T-helper 2 cell (primary cell): Measurements from ENCODE around the gene SLC27A3.
A peak's percentile ranks its signal among the peaks of the same experiment; 100 is the strongest.
"Not testable (repeated sequence)": the region's sequence is repeated elsewhere in the genome, so short reads cannot be mapped to it uniquely, and the experiment has no call there.

Source experiments
- DNase-seq, 5 experiments: peaks; one replicate each; pipeline versions ENCODE4 v3.0.0 to v3.0.0-alpha.2; 2012 to 2022

The SLC27A3 gene

DNA sequence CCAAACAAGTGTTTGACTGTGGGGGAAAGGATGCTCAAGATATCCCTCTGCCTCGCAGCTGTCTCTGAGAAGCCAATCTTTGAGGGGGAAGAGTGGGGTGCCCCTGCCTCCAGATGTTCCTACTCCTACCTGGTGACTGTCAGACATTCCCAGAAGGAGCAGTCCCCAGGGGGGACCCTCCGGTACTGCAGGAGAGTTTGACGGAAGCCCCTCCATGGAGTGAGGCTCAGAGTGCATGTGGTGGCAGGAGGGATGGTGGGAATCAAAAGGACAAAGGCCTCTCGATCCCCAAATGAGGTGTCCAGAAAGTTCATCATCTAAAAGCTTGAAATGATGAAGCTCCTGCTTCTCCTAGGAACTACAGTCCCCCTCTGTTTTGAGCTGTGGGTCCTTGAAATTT, 5.3 kb downstream of the SLC27A3 start:
- DNase-seq = no peak

DNA sequence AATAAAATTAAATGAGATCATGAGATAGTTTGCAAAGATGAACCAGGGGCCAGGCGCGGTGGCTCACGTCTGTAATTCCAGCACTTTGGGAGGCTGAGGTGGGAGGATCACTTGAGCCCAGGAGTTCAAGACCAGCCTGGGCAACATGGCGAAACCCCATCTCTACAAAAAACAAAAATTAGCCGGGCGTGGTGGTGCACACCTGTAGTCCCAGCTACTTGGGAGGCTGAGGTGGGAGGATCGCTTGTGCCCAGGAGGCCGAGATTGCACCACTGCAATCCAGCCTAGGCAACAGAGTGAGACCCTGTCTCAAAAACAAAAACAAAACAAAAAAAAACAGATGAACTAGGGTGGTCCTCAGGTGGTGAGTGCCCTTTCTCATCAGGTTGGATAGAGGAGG, 7.4 kb downstream of the SLC27A3 start:
- not testable (repeated sequence) for DNase-seq

- DNase-seq = peak; percentile 85 to 93 (median 86)
These were observed 8.3 kb downstream of the SLC27A3 start for GRCh38 chr1:153783233-153784190.

DNA sequence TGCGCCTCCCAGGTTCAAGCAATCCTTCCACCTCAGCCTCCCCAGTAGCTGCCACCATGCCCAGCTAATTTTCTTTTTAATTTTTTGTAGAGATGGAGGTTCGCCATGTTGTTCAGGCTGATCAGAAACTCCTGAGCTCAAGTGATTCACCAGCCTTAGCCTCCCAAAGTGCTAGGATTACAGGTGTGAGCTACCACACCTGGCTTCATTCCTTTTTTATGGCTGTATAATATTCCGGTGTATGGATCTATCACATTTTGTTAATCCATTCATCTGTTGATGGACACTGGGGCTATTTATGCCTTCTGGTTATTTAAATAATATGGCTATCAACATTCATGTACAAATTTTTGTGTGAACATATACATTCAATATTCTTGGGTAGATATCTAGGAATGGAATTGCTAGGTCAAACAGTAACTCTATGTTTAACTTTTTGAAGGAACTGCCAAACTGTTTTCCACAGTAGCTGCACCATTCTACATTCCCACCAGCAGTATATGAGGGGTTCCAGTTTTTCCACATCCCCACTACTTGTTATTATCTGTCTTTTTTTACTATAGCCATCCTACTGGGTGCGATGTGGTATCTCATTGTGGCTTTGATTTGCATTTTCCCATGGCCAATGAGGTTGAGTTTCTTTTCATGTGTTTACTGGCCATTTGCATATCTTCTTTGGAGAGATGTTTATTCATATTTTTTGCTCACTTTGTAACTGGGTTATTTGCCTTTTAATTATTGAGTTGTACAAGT, 11.0 kb downstream of the SLC27A3 start:
- no peak for DNase-seq

DNA sequence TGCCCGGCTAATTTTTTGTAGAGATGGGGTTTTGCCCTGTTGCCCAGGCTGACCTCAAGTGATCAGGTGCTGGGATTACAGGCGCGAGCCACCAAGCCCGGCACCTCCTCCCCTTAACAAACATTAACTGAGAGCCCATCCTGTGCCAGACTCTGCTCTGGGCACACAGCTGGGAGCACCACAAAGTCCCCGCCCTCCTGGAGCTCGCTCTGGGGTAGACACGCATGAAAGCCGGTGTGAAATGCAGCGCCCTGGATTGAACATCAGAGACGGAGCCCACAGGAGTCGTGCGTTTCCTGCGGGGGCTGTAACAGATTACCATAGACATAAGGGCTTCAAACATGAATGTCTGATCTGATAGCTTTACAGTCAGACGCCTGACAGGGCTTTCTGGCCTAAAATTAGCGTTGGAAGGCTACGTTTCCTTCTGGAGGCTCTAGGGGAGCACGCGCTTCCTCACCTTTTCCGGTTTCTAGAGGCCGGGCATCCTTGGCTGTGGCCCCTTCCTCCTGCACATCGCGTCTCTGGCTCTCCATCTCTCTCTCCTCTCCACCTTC, 14.3 kb downstream of the SLC27A3 start:
- no peak for DNase-seq

DNA sequence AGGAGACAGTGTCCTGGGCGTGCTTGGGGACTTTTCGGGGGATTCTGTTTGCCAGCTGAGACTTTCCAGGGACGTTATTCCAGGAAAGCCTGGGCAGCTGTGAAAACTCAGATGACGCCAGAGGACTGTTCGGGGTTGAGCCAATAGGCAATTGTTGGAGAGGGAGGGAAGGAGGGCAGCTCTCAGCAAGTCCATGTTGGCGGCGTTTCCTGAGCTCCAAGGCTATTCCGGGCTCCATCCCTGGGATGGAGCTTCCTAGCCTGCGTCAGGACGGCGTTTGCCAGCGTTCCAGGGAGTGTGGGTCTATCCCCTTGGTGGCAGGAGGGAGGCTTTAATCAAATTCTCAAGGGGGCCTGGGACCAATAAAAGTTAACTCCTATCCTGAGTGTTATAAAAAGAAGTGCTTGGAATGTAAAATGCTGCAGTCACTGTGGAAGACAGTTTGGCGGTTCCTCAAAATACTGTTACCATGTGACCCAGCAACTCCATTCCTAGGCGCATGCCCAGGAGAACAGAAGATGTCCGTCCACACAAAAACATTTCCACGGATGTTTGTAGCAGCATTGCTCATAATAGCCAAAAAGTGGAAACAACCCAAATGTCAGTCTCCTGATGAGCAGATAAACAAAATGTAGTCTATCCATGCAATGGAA, 15.2 kb downstream of the SLC27A3 start:
- no peak for DNase-seq

DNA sequence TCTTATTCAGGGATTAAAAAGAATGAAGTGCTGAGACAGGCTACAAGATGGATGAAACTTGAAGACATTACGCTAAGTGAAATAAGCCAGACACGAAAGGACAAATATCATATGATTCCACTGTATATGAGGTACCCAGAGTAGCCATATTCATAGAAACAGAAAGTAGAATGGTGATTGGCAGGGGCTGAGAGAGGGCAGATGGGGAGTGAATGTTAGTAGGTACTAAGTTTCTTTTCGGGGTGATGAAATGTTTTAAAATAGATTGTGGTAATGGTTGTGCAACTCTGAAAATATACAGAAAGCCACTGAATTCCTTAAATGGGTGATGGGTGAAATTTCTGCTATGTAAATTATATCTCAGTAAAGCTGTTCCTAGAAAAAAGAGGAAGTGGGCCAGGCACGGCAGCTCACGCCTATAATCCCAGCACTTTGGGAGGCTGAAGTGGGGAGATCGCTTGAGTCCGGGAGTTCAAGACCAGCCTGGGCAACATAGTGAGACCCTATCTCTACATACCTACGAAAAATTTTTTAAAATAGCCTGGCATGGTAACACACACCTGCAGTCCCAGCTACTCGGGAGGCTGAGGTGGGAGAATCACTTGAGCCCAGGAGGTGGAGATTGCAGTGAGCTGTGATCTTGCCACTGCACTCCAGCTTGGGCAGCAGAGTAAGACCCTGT, 15.9 kb downstream of the SLC27A3 start:
- peak in 1 of 5 experiments; percentile 62 for DNase-seq

DNA sequence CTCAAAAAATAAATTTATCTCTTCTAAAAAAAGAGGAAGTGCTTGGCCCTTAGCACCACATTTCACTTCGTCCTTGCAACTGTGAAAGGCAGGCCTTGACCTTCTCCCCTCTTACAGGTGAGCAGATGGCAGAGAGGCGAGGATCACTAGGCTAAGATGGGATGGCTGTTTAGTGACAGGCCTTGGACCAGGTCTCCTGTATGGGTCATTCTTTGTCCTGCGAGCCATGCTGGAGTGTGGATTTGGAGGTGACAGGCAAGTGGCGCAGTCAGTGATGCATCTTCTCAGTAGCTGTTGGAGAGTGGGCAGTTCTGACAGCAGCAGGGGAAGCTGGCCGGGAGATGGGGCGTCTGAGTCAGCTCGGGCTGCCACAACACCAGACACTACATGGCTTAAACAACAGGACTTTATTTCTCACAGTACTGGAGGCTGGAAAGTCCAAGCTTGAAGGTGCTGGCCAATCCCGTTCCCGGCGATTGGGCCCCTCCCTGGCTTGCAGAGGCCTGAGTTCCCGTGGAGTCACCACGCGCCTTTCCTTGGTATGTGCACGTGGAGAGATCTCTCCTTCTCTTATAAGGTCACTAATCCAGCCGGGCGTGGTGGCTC, 16.5 kb downstream of the SLC27A3 start:
- no peak for DNase-seq

GRCh38 chr1:153792631-153793041, 17.4 kb downstream of the SLC27A3 start:
- DNase-seq = no peak

DNA sequence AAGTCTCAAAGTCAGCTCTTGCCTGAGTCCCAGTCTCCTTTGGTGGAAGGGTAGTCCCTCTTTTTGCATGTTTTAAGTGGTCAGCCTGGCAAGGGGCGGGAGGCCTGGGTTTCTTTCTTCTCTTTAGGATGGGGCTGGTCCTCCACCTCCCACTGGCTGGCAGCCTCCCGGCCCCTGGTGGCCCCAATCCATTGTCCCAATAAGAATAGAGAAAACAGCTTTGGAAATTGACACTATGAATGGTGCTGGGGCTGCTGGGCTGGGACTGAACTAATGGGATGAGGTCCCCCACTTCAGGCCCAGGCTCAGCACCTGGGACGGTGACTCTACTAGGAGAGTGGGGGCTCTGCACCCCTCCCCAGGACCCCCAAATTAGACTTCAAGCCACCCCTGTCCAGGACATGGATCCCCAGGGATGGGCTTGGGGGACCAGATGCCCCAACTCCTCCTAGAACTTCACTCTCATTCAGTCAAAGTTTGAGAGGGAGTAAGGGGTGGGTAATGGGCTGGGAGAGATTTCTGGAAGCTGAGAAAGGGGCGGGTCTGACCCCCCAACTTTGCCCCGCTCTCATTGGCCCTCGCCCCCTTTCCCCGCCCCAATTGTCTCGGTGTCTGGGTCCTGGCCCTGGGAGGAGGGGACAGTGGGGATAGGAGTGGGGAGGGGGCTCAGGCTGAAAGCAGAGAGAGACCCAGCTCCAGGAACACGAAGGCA, 18.2 kb downstream of the SLC27A3 start:
- no peak for DNase-seq

DNA sequence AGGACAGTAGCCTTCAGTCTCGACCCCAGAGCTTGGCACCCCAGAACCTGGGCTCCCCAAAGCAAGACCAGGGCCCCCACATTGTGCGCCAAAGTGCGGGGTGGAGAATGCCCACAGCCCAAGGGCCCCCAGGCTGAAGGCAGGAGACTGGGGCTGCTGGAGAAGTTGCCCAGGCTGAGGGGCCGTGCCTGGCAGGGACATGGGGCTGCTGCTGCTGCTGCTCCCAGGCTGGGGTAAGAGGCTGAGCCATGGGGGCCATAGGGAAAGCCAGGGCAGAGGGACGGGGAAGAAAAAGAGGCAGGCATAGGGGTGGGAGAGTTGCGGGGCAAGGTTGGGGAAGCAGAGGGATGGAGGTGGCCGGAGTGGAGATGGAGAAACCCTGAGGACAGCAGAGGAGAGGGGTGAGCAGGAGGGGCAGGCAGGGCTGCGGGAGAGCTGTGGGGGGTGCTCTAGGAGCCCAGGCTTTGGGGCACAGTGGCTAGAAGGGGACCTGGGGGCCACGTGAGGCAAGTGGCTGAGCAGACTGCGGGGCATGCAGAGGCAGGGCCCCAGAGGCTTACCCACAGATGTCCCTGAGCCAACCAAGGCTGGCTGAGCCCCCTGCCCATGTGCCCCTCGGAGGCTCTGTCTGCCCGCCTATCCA, 18.9 kb downstream of the SLC27A3 start:
- DNase-seq = no peak

DNA sequence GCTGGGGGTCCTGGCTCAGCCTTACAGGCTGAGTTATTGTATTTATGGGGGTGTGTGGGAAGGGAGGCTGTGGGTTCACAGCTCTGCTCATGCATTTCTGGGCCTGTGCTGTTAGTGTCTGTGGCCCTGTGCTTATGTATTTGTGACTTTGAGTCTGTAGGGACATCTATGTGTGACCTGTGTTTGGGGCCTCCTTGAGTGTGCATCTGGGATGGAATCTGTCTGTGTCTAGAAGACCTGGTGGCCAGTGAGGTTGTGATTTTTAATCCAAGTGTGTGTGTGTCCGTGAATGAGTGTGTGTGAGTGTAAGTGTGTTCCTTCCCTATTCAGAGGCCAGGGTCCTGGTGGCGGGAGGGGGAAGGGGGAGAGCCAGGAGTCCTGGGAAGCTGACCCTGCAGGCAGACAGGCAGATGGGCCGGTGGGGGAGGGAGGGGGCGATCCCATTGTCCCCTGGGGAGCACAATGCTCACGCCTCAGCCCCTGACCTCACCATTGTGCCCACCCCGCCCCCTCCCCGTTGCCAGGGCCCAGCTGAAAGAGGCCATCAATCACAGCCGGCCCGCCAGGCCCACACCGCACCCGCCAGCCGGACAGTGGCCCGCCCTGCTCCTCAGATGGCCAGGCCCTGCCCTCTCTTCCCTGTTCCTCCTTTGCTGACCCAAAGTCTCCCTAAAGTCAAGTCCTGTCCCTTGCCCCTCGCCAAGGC, 19.6 kb downstream of the SLC27A3 start:
- DNase-seq = no peak

DNA sequence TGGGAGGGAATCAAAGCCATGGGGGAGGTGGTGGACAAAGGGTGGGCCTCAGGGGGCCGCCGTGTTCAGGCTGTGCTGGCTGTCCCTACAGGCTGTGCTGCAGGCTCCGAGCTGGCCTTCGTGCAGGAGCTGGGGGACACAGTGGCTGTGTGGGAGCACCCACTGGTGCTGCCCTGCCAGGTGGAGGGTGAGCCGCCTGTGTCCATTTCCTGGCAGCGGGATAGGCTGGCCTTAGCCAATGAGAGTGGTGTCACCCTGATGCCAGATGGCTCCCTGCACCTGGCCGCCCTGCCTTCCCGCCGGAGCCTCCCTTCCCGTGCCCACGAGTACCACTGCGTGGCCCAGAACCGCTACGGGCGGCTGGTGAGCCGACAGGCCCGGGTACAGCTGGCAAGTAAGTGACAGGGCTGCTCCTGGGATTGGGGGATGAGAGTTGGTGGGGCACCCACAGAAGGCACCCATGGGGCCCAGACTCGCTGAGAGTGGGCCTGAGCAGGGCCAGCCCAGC, 20.2 kb downstream of the SLC27A3 start:
- DNase-seq = no peak

GRCh38 chr1:153795934-153796785, 21.0 kb downstream of the SLC27A3 start:
- peak in 1 of 5 experiments; percentile 45 for DNase-seq

DNA sequence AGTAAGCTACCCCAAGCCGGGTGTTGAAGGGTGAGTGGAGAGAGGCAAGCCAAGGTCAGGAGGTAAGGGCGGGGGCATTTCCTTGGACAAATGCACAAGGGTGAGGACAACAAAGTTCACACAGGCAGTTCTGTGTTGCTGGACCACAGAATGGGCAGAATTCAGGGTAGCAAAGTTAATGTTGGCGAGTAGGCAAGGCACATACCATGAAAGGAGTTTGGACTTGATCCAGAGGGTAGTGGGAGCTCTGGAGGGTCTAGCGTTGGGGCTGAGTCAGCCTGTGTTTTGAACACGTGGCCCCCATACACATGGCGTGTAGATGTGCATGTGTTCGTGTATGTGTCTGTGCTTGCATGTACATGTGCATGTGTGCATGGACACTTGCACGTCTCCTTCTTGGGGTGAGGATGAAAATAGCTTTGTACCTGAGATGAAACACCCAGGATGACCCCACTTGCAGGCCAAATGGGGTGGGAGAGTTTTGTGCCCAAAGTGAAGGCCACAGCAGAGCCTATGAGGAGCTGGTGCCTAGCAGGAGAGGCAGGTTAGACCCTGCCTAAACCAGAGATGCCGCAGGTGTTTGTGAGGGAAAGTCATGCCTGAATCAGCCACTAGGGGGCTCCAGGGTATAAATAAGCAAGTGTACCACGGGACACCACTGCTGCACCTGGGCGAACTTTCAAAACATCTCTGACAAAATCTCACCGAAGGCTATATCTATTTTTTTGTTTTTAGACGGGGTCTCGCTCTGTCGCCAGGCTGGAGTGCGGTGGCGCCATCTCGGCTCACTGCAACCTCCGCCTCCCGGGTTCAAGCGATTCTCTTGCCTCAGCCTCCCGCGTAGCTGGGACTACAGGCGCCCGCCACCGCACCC, 21.8 kb downstream of the SLC27A3 start:
- peak; percentile 46 to 81 (median 71) for DNase-seq

GRCh38 chr1:153798468-153798780, 23.2 kb downstream of the SLC27A3 start:
- no peak for DNase-seq

- DNase-seq = no peak
These were observed 23.8 kb downstream of the SLC27A3 start for GRCh38 chr1:153799016-153799415.
